Subcutaneous abdominal adipose tissue (tissue), 5 donors: ENCODE results near the gene DNAH17.

Source experiments
- H3K27ac ChIP-seq: one replicate; pipeline ENCODE4 v1.7.0; 2013; ENCODE audit warnings: low read depth, mild to moderate bottlenecking, inconsistent platforms, low read length, moderate library complexity
- H3K27me3 ChIP-seq, 5 donors: one replicate each; pipeline ENCODE4 v1.7.0; 2013; ENCODE audit warnings: low read length in 5 of 5, inconsistent platforms in 1 of 5; ENCODE audit not compliant: control insufficient read depth in 5 of 5, insufficient read depth in 4 of 5
- H3K36me3 ChIP-seq, 5 donors: one replicate each; pipeline ENCODE4 v1.7.0; 2013; ENCODE audit warnings: low read length in 5 of 5; ENCODE audit not compliant: control insufficient read depth in 5 of 5, insufficient read depth in 5 of 5
- H3K4me1 ChIP-seq, 5 donors: one replicate each; pipeline ENCODE4 v1.7.0; 2013; ENCODE audit warnings: low read length in 5 of 5, mild to moderate bottlenecking in 3 of 5, moderate library complexity in 1 of 5; ENCODE audit not compliant: control insufficient read depth in 5 of 5, insufficient read depth in 5 of 5
- H3K4me3 ChIP-seq, 5 donors: one replicate each; pipeline ENCODE4 v1.7.0; 2013; ENCODE audit warnings: low read length in 5 of 5, low read depth in 1 of 5
- H3K9ac ChIP-seq, 5 donors: one replicate each; pipeline ENCODE4 v1.7.0; 2013; ENCODE audit warnings: low read length in 5 of 5, mild to moderate bottlenecking in 4 of 5, moderate library complexity in 3 of 5
- H3K9me3 ChIP-seq, 5 donors: one replicate each; pipeline ENCODE4 v1.7.0; 2013; ENCODE audit warnings: low read length in 5 of 5; ENCODE audit not compliant: control insufficient read depth in 5 of 5
- donor health status: healthy.
- donor health status: healthy.
- donor health status: healthy.
- donor health status: healthy.
- donor health status: healthy.

DNAH17 gene

DNA sequence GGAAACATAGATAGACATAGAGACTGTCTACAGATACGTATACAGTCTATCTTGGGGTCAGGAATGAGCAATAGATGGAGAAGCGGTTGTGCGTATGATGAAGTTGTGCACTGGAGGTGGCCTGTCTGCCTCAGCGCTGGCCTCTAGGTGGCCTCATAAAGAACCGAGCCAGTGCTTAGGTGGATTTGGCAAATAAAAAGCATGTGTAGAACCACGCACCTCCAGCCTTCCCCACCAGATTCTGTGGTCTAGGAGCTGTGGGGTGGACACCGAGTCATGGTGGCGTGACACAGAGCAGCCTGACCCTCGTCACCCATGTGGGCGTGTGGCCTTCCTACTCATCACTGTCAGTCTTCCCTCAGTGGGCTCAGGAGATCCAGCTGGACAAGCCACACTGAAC lies 164.8 kb downstream of the DNAH17 start:
- Histone ChIP-seq H3K9ac (peak overlapping the region in 3 of 5 donors; percentile 55 to 66 (median 55)), H3K27ac (peak overlapping the region; percentile 87), H3K36me3 (peaks cover 0 to 35% (median 7%) of the 10 kb centered on the region in 5 donors), H3K4me3 (no peak overlapping the region), H3K27me3 (no peaks in the 10 kb centered on the region), H3K4me1 (peaks cover 21 to 92% (median 84%) of the 10 kb centered on the region in 5 donors), H3K9me3 (no peaks in the 10 kb centered on the region)

GRCh38 chr17:78411241-78411857 lies 165.8 kb downstream of the DNAH17 start:
- Histone ChIP-seq H3K4me1 (peaks cover 15 to 90% (median 80%) of the 10 kb centered on the region in 5 donors), H3K27ac (peak overlapping the region; percentile 87), H3K27me3 (no peaks in the 10 kb centered on the region), H3K36me3 (peaks cover 0 to 45% (median 12%) of the 10 kb centered on the region in 5 donors), H3K4me3 (no peak overlapping the region), H3K9ac (peak overlapping the region in 3 of 5 donors; percentile 38 to 66 (median 55)), H3K9me3 (no peaks in the 10 kb centered on the region)

GRCh38 chr17:78409191-78409928 lies 167.8 kb downstream of the DNAH17 start:
- H3K9me3 ChIP-seq, result no peaks in the 10 kb centered on the region
- H3K9ac ChIP-seq, result no peak overlapping the region
- no peaks in the 10 kb centered on the region for H3K27me3 ChIP-seq
- peaks cover 9 to 70% (median 61%) of the 10 kb centered on the region in 5 donors for H3K4me1 ChIP-seq
- no peak overlapping the region for H3K4me3 ChIP-seq
- peaks cover 0 to 56% (median 22%) of the 10 kb centered on the region in 5 donors for H3K36me3 ChIP-seq
- no peak overlapping the region for H3K27ac ChIP-seq

DNA sequence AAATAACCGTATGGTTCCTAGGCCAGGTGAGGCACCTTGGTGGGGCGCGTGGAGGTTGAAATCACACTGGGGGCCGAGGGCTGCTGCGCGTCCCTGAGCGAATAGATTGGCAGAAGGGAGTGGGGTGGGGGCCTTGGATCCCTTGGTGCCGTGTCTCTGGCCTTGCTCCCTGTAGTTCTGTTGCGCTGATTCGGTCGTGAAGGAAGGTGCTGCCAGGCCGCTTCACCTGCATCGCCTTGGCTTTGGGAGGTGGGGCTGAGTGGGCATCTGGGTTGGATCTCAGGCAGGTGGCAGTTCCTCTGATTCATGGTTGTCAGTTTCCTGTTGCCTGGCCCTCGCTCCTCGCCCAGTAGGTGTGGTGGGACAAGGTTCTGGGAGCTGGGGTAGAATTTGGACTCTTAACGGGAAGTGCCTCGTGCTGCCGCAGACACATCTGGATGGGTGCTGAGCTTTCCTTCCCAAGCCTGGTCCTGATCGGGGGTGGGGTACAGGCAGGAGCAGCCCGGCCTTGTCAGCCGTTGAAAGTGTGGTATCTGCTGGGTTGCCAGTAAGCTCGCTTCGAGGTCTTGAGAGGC lies 168.6 kb downstream of the DNAH17 start:
- Histone ChIP-seq H3K9ac (peak overlapping the region in 1 of 5 donors; percentile 12), H3K4me3 (no peak overlapping the region), H3K4me1 (peaks cover 6 to 62% (median 54%) of the 10 kb centered on the region in 5 donors), H3K9me3 (no peaks in the 10 kb centered on the region), H3K27ac (peak overlapping the region; percentile 62), H3K36me3 (peaks cover 0 to 58% (median 30%) of the 10 kb centered on the region in 5 donors), H3K27me3 (no peaks in the 10 kb centered on the region)

GRCh38 chr17:78407387-78408000 lies 169.7 kb downstream of the DNAH17 start:
- H3K27ac ChIP-seq, result peak overlapping the region; percentile 62
- H3K4me3 ChIP-seq, result no peak overlapping the region
- peaks cover 0 to 58% (median 39%) of the 10 kb centered on the region in 5 donors for H3K36me3 ChIP-seq
- no peaks in the 10 kb centered on the region for H3K9me3 ChIP-seq
- peaks cover 6 to 51% (median 43%) of the 10 kb centered on the region in 5 donors for H3K4me1 ChIP-seq
- H3K27me3 ChIP-seq, result no peaks in the 10 kb centered on the region
- peak overlapping the region in 2 of 5 donors; percentile 7 to 44 for H3K9ac ChIP-seq

GRCh38 chr17:78406920-78407319 lies 170.3 kb downstream of the DNAH17 start:
- H3K9ac ChIP-seq, result peak overlapping the region in 1 of 5 donors; percentile 7

DNA sequence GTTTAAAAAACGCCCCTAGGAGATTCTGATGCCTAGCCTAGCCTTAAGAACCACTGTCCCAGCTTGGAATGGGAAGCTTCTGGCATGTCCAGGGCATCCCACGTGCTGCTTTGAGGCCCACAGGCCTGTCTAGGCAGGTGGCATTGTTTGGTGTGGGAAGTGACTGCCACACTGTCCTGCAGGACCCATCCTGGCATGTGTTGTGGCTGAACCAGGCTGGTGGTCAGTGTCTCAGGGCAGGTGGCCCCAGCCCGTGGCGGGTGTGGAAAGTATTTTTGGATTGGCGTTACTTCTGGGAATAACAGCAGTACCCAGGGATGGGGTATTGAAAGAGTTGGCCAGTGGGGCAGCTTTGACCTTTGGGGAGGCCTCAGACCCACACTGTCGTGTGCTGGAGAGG lies 170.8 kb downstream of the DNAH17 start:
- no peaks in the 10 kb centered on the region for H3K9me3 ChIP-seq
- peaks cover 0 to 69% (median 49%) of the 10 kb centered on the region in 5 donors for H3K36me3 ChIP-seq
- no peak overlapping the region for H3K27ac ChIP-seq
- H3K9ac ChIP-seq, result peak overlapping the region in 1 of 5 donors; percentile 16
- H3K4me1 ChIP-seq, result peaks cover 4 to 44% (median 34%) of the 10 kb centered on the region in 5 donors
- H3K27me3 ChIP-seq, result no peaks in the 10 kb centered on the region
- no peak overlapping the region for H3K4me3 ChIP-seq

More at GRCh38 chr17:78406920-78407319, 170.3 kb downstream of the DNAH17 start:
- Histone ChIP-seq H3K27me3 (no peaks in the 10 kb centered on the region), H3K27ac (no peak overlapping the region), H3K9me3 (no peaks in the 10 kb centered on the region), H3K4me1 (peaks cover 4 to 48% (median 37%) of the 10 kb centered on the region in 5 donors), H3K4me3 (no peak overlapping the region), H3K36me3 (peaks cover 0 to 63% (median 44%) of the 10 kb centered on the region in 5 donors)

DNA sequence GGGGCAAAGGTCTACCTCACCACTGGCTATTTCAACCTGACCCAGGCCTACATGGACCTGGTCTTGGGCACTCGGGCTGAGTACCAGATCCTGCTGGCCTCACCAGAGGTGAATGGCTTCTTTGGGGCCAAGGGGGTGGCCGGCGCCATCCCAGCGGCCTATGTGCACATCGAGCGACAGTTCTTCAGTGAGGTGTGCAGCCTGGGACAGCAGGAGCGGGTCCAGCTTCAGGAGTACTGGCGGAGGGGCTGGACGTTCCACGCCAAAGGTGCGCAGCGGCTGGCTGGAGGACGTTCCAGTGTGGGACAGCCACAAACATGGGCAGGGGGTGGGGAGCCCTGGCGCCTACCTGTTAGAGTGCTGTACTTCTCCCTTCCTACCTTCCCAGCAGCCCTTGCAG lies 173.4 kb downstream of the DNAH17 start:
- Histone ChIP-seq H3K27ac (no peak overlapping the region), H3K9me3 (no peaks in the 10 kb centered on the region), H3K27me3 (no peaks in the 10 kb centered on the region), H3K9ac (no peak overlapping the region), H3K4me3 (no peak overlapping the region), H3K4me1 (peaks cover 2 to 27% (median 17%) of the 10 kb centered on the region in 5 donors), H3K36me3 (peaks cover 0 to 86% (median 74%) of the 10 kb centered on the region in 5 donors)

GRCh38 chr17:78401891-78402290 lies 175.3 kb downstream of the DNAH17 start:
- no peak overlapping the region for H3K27ac ChIP-seq
- H3K9ac ChIP-seq, result no peak overlapping the region
- peaks cover 4 to 26% (median 15%) of the 10 kb centered on the region in 5 donors for H3K4me1 ChIP-seq
- no peaks in the 10 kb centered on the region for H3K27me3 ChIP-seq
- peaks cover 0 to 87% (median 81%) of the 10 kb centered on the region in 5 donors for H3K36me3 ChIP-seq
- H3K9me3 ChIP-seq, result no peaks in the 10 kb centered on the region
- H3K4me3 ChIP-seq, result no peak overlapping the region
